ENCODE measurements around the gene DIS3L2.

DIS3L2 gene

GRCh38 chr2:232184346-232184745 lies 222.8 kb downstream of the DIS3L2 start:
- no peak for DNase-seq (ENCODE audit: low read depth)

GRCh38 chr2:232190796-232191195 lies 229.3 kb downstream of the DIS3L2 start:
- no peak for DNase-seq (ENCODE audit: low read depth)

- DNase-seq (ENCODE audit: low read depth) = no peak
These were observed 234.0 kb downstream of the DIS3L2 start for GRCh38 chr2:232195487-232195886.

- DNase-seq (ENCODE audit: low read depth) = no peak
These were observed 235.3 kb downstream of the DIS3L2 start for GRCh38 chr2:232196802-232197201.

- DNase-seq (ENCODE audit: low read depth) = no peak
These were observed 238.7 kb downstream of the DIS3L2 start for GRCh38 chr2:232200195-232200594.

- DNase-seq (ENCODE audit: low read depth) = no peak
These were observed 241.8 kb downstream of the DIS3L2 start for GRCh38 chr2:232203166-232203891.

GRCh38 chr2:232203936-232204335 lies 242.4 kb downstream of the DIS3L2 start:
- no peak for DNase-seq (ENCODE audit: low read depth)

GRCh38 chr2:232204457-232204931 lies 243.0 kb downstream of the DIS3L2 start:
- DNase-seq (ENCODE audit: low read depth) = no peak

GRCh38 chr2:232207174-232207573 lies 245.7 kb downstream of the DIS3L2 start:
- DNase-seq (ENCODE audit: low read depth) = no peak

- no peak for DNase-seq (ENCODE audit: low read depth)
These were observed 248.8 kb downstream of the DIS3L2 start for GRCh38 chr2:232210306-232210705.

GRCh38 chr2:232211743-232212686 lies 250.5 kb downstream of the DIS3L2 start:
- no peak for DNase-seq (ENCODE audit: low read depth)

- no peak for DNase-seq (ENCODE audit: low read depth)
These were observed 251.7 kb downstream of the DIS3L2 start for GRCh38 chr2:232213176-232213575.

- DNase-seq (ENCODE audit: low read depth) = no peak
These were observed 252.5 kb downstream of the DIS3L2 start for GRCh38 chr2:232214053-232214452.

GRCh38 chr2:232216028-232216427 lies 254.5 kb downstream of the DIS3L2 start:
- DNase-seq (ENCODE audit: low read depth) = no peak

- DNase-seq (ENCODE audit: low read depth) = no peak
These were observed 257.4 kb downstream of the DIS3L2 start for GRCh38 chr2:232218778-232219495.

- no peak for DNase-seq (ENCODE audit: low read depth)
These were observed 258.0 kb downstream of the DIS3L2 start for GRCh38 chr2:232219496-232219870.

- no peak for DNase-seq (ENCODE audit: low read depth)
These were observed 258.4 kb downstream of the DIS3L2 start for GRCh38 chr2:232219932-232220331.

GRCh38 chr2:232225429-232225828 lies 263.9 kb downstream of the DIS3L2 start:
- no peak for DNase-seq (ENCODE audit: low read depth)

GRCh38 chr2:232225895-232226294 lies 264.4 kb downstream of the DIS3L2 start:
- DNase-seq (ENCODE audit: low read depth) = no peak

- no peak for DNase-seq (ENCODE audit: low read depth)
These were observed 266.8 kb downstream of the DIS3L2 start for GRCh38 chr2:232228332-232228731.

- no peak for DNase-seq (ENCODE audit: low read depth)
These were observed 267.7 kb downstream of the DIS3L2 start for GRCh38 chr2:232228971-232229894.

Measured in fibroblast of the conjunctiva (primary cell).